Ureter (tissue), 1 donor: ENCODE measurements around the gene ANGEL1. TPM values are rescaled to one million over a fixed set of nuclear protein-coding genes. Genes with fewer than 3 reads are reported as not detected.

Experiments
- DNase-seq: peaks from one replicate; pipeline ENCODE4 v3.0.0-alpha.2; 2020; ENCODE audit warnings: low spot score
- total RNA-seq: library from RNA; stranded (reverse); gene quantifications from one replicate; pipeline ENCODE4 v1.2.4, GENCODE V29; 2023
- donor health status: DM: yes; HTN: yes; CAD: no.

Gene ANGEL1
- total RNA-seq, 1 donor from 2014 or later: 32.1 TPM

- DNase-seq: no peak
Measured at GRCh38 chr14:76820700-76821099, 8.0 kb upstream of the ANGEL1 start.

DNA sequence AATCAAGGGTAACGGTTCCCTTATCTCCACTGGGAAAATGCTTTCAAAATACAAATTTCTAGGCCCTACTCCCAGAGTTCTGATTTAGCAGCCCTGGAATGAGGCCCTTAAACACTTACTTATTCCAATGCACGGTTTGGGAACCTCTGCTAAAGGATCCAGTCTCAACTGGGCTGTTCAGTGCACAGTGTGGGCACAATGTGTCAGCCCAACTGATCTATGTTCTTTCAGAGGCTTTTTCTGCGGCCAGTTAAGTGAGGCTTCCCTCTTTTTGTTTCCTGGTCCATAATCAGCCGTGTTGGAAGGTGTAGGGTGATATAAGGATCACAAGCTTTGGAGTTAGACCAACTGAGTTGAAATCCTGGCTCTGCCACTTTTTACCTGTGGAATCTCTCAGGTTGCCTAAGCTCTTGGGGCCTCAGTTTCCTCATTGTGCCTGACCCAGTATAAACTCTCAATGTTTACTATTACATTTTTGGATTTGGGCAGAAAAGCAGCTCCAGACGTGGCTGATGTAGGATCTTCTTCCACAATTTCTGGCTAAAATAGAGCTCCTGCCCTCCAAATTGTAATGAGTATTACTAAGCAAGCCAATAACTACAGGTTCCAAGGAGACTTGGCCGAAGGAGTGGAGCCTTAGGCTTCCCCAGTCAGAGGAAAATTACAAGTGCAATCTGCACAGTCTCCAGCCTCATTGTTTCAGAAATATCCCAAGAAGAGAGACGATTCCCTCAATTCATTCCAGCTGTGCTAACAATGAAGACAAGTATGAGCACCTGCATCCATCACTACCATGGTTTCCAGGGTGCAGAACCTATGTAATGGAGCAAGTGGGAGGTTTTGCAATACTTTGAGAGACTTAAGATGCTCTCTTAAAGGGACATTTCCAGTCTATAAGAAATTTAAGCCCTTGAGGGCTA, 2.3 kb upstream of the ANGEL1 start:
- DNase-seq: no peak

DNA sequence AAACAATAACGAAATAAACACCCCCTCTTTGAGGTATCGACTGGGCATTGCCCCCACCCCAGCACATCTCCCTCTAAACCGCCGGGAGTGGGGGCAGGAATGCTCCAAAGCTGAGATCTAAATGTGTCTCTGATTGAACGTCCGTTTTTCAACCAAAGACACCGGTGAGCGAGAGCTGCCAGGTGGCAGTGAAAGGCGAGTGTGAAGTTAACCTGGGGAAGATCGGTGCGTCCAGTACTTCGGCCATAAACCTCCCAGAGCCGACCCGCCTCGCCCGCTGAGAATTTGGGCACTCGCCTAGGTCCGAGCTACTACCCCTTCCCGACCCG, 625 bp downstream of the ANGEL1 start:
- DNase-seq: no peak

DNA sequence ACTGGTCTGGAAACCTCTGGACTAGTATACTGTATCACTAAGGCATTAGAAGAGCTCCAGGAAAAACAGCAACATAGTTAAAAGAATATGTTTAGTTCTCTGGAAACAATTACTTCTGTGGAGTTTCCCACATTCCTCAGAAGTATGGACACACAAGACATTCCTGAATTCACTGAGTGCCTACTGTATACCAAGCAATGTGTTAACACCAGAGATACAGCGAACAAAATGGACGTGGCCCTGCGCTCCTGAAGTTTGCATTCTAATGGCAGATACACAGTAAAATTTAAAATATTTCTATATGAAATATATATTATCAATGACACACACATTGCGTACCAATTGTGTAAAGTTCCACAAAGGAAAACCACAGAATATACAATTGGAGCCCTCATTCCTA, 1.1 kb downstream of the ANGEL1 start:
- DNase-seq: no peak

GRCh38 chr14:76810953-76811400, 1.7 kb downstream of the ANGEL1 start:
- DNase-seq: no peak

- no peak for DNase-seq
Measured at GRCh38 chr14:76810525-76810924, 2.2 kb downstream of the ANGEL1 start.

DNA sequence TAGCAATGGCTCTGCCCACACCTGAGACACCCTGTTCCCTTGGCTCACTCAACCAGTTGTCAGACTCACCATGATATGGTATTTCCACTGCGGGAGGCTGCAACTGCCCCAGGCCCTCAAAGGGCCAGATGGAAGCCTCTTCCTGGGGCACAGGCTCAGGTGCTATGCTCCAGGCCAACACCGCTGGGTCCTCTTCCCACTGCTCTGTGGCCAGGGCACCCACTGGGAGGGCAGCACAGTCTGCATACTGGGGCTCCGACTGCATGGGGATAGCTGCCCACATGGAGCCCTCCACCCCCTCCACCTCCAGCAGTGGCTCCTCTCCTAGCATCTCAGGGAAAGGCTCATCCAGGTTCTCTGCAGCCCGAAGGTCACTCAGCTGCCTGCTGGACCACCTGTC, 3.7 kb downstream of the ANGEL1 start:
- no peak for DNase-seq

- DNase-seq: no peak
Measured at GRCh38 chr14:76808011-76808410, 4.7 kb downstream of the ANGEL1 start.

DNA sequence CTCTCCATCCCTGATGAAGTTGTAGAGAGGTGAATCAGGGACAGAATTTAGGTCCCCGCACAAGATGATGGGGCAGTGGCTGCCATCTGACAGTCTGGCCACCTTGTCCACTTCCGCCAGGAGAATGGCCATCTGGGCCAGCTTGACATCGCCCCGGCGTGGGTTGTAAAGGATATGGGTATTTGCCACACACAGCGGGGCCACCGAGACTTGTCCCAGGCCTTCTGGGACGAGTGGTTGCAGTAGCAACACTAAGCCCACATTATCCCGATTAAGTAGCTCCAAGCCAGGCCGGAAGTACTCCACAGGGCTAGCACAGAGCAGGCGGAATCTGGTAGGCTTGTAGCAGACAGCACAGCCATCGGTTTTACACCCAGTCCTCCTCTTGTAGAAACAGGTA, 6.2 kb downstream of the ANGEL1 start:
- DNase-seq: no peak

DNA sequence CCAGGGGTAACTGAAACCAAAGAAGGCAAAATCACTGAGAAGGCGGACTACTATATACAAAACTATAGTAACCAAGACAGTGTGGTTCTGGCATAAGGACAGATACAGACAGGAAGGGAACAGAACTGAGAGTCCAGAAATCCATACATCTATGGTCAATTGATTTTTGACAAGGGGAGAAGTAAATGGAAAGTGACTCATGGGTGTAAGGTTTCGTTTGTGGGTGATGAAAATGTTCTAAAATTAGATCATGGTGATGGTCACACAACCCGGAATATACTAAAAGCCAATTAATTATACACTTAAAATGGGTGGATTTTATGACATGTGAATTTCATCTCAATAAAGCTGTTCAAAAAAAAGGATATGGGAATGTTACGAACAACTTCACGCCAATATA, 18.7 kb downstream of the ANGEL1 start:
- DNase-seq: no peak

DNA sequence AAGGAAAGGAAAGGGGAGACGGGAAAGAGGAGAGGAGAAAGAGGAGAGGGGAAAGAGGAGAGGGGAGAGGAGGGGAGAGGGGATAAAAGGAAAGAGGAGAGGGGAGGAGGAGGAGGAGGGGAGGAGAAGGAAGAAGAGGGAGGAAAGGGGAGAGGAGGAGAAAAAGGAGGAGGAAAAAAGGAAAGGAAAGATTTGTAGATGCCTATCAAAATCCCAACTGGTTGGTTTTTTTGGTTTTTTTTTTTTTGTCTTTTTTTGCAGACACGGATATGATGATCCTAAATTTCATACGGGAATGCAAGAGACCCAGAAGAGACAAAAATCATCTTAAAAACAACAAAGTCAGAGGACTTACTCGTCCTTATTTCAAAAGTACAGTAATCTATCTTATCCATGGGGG, 19.4 kb downstream of the ANGEL1 start:
- no peak for DNase-seq

- DNase-seq: no peak
Measured at GRCh38 chr14:76792422-76792821, 20.3 kb downstream of the ANGEL1 start.

- DNase-seq: no peak
Measured at GRCh38 chr14:76786601-76787000, 26.1 kb downstream of the ANGEL1 start.

DNA sequence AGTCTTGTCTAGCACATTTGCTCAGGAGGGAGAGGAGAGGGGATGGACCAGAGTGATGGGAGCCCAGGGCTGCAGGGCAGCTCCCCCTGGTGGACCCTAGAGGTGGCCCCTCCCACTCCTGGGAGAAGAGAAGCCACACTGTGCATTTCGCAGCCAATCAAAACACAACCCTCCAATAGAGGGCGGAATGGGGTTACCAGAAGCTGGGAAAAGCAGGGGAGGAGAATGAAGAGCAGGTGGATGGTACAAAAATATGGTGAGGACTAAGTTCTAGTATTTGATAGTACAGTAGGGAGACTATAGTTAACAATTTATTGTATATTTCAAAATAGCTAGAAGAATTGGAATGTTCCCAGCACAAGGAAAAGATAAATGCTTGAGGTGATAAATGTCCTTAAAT, 27.8 kb downstream of the ANGEL1 start:
- DNase-seq: no peak

- DNase-seq: no peak
Measured at GRCh38 chr14:76784266-76784874, 28.3 kb downstream of the ANGEL1 start.

DNA sequence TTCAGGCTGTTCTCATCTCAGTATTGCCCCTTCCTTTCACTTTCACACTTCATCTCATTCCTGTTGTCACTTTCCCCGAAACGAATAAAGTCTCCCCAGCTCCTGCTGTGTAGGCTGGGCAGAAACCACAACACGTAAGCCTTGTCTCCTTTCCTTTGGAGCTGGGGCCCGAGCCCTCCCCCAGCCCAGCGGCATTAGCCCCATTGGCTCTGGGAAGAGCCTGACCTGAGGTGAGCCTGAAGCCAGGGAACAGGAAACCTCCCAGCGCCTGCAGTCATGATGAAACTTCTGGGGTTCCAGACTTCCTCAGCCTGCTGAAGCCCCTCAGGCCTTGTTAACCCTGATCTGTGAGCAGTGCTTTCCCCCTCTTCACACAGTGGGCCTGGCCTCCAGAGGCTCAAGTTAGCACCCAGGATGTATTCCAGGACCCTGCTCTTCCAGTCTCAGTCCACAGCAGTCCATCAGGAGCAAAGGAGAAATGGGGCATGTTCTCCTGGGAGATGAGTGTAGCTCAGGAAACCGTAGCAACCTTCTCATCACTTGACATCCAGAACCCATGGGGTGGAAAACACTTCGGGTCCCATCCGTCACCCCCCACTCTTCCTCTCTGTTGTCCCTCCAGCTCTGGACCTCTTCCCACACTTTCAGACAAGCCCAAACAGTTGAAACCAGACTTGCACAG, 29.7 kb downstream of the ANGEL1 start:
- no peak for DNase-seq

DNA sequence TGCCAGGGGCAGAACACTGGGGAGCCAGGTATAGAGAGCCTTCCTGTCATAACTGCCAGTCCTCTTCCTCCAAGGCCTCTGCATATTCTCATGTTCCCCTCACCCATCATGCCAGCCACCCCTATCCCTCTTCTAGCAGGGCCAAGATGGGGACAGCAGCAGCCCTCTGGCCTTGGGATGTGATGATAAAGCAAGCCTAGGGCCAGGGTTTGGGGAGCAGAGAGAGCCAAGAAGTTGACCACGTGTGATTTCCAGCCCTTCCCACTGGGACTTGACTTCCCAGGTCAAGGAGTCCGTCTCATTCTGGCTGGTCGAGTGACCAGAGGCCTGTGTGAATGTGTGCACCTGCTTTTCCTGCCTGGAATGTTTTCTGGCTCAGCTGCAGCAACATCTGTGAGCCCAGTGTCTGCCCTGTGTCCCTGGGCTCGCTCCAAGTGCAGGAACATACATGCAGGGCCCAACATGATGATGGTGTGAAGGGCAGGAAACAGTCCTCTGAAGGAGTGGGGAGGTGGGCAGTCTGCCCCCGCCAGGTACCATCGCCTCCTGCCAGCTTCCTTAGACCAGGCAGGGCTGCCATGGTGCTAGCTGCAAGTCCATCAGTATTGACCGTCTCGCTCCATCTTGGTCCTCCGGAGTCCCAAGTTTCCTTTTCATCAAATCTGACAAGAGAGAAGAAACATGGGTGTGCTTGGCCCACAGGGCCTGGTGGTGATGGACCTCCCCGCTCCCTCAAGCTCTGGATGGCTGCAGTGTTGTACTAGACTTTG, 30.4 kb downstream of the ANGEL1 start:
- no peak for DNase-seq

DNA sequence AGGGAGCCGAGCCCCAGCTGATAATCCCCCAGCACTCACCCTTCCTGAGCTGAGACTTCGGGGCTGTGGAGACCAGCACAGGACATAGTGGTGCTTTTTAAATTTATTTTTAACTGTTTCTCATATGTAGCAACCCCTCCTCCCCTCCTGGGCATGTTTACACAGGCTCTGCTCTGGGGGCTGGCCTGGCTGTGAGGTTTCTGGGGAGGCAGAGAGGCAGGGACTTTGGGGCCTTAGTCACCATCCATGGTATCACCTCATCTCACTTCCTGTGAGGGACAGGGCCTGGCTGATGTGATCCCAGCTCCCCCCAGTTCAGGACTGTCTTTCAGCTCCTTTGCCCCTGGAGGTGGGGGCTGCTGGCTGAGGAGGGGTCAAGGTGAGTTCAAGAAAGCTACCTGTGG, 31.0 kb downstream of the ANGEL1 start:
- DNase-seq: no peak

- no peak for DNase-seq
Measured at GRCh38 chr14:76780875-76781647, 31.6 kb downstream of the ANGEL1 start.

GRCh38 chr14:76780360-76780759, 32.3 kb downstream of the ANGEL1 start:
- DNase-seq: no peak

GRCh38 chr14:76780058-76780345, 32.7 kb downstream of the ANGEL1 start:
- no peak for DNase-seq
